ENCODE measurements around the gene B3GALNT2.

The B3GALNT2 gene

GRCh38 chr1:235533476-235534168, 29.4 kb upstream of the B3GALNT2 start:
- no peak overlapping the region for H2AFZ ChIP-seq (ENCODE audit: low read depth, low read length, severe bottlenecking)
- no peaks in the 10 kb centered on the region for H4K20me1 ChIP-seq (ENCODE audit: low read depth, low read length)
- H3K36me3 ChIP-seq (ENCODE audit: low read length): no peaks in the 10 kb centered on the region
- H3F3A ChIP-seq (ENCODE audit: insufficient read depth): no peaks in the 10 kb centered on the region
- H3K27ac ChIP-seq (ENCODE audit: low read depth, low read length): no peak overlapping the region
- no peak overlapping the region for H3K4me2 ChIP-seq (ENCODE audit: low read depth, low read length, poor library complexity, severe bottlenecking)
- H3K79me2 ChIP-seq (ENCODE audit: insufficient read depth, low read length): no peaks in the 10 kb centered on the region
- H3K9ac ChIP-seq (ENCODE audit: low read length): no peak overlapping the region
- no peaks in the 10 kb centered on the region for H3K9me2 ChIP-seq (replicated peaks; ENCODE audit: insufficient read depth, low read length)
- H3K27me3 ChIP-seq (ENCODE audit: low read length): no peaks in the 10 kb centered on the region
- no peak for TF ChIP-seq EZH2phosphoT487 (conservative IDR thresholded peaks at IDR 0.05; ENCODE audit: low read length)
- no peak for TF ChIP-seq CTCF (IDR thresholded peaks at IDR 0.05; ENCODE audit: insufficient read depth, low read length, poor library complexity, severe bottlenecking)
- H3K9me3 ChIP-seq (ENCODE audit: insufficient read depth, low read length): no peaks in the 10 kb centered on the region
- no peak overlapping the region for H3K4me3 ChIP-seq (ENCODE audit: insufficient read depth, low read length, poor library complexity, severe bottlenecking)

- no peaks in the 10 kb centered on the region for H3K9me2 ChIP-seq (replicated peaks; ENCODE audit: insufficient read depth, low read length)
- H3K79me2 ChIP-seq (ENCODE audit: insufficient read depth, low read length): no peaks in the 10 kb centered on the region
- no peak overlapping the region for H3K27ac ChIP-seq (ENCODE audit: low read depth, low read length)
- no peaks in the 10 kb centered on the region for H4K20me1 ChIP-seq (ENCODE audit: low read depth, low read length)
- no peak overlapping the region for H3K4me2 ChIP-seq (ENCODE audit: low read depth, low read length, poor library complexity, severe bottlenecking)
- no peak overlapping the region for H3K4me3 ChIP-seq (ENCODE audit: insufficient read depth, low read length, poor library complexity, severe bottlenecking)
- no peaks in the 10 kb centered on the region for H3K27me3 ChIP-seq (ENCODE audit: low read length)
- H3K36me3 ChIP-seq (ENCODE audit: low read length): no peaks in the 10 kb centered on the region
- H3K9me3 ChIP-seq (ENCODE audit: insufficient read depth, low read length): no peaks in the 10 kb centered on the region
- TF ChIP-seq CTCF (IDR thresholded peaks at IDR 0.05; ENCODE audit: insufficient read depth, low read length, poor library complexity, severe bottlenecking) (no peak), EZH2phosphoT487 (conservative IDR thresholded peaks at IDR 0.05; ENCODE audit: low read length) (no peak)
- H2AFZ ChIP-seq (ENCODE audit: low read depth, low read length, severe bottlenecking): no peak overlapping the region
- no peak overlapping the region for H3K9ac ChIP-seq (ENCODE audit: low read length)
- no peaks in the 10 kb centered on the region for H3F3A ChIP-seq (ENCODE audit: insufficient read depth)
These were observed 28.1 kb upstream of the B3GALNT2 start for GRCh38 chr1:235532360-235532759.

DNA sequence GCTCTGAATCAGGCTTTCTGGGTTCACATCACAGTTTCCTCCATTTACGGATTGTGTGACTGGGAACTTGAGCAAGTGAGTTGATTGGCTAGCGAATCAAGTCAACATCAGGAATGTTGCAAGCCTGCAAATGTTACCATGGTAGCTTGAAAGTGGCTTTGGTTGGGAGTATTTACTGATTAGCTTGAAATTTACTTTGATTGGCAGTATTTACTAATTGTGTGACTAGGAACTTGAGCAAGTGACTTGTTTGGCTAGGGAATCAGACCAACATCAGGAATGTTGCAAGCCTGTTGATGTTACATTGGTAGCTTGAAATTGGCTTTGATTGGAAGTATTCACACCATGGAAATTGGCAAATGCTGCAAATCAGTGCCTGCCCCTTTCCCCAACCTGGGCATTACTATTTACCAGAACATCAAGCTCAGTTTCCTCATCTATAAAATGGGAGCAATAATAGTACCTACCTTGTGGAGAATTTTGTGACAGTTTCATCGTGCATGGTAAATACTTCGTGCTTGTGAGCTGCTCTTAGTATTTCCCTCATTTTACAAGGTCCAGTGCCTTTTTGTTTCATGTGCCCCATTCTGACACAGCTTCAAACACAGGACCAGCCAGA, 23.1 kb upstream of the B3GALNT2 start:
- no peak for TF ChIP-seq EZH2phosphoT487 (conservative IDR thresholded peaks at IDR 0.05; ENCODE audit: low read length)
- TF ChIP-seq CTCF (IDR thresholded peaks at IDR 0.05; ENCODE audit: insufficient read depth, low read length, poor library complexity, severe bottlenecking): no peak
- Histone ChIP-seq H3F3A (ENCODE audit: insufficient read depth) (no peaks in the 10 kb centered on the region), H2AFZ (ENCODE audit: low read depth, low read length, severe bottlenecking) (no peak overlapping the region)

More for the DNA sequence above, 23.1 kb upstream of the B3GALNT2 start:
- no peaks in the 10 kb centered on the region for H3K79me2 ChIP-seq (ENCODE audit: insufficient read depth, low read length)
- H3K9ac ChIP-seq (ENCODE audit: low read length): no peak overlapping the region
- H3K36me3 ChIP-seq (ENCODE audit: low read length): no peaks in the 10 kb centered on the region
- no peak overlapping the region for H3K27ac ChIP-seq (ENCODE audit: low read depth, low read length)
- H3K4me3 ChIP-seq (ENCODE audit: insufficient read depth, low read length, poor library complexity, severe bottlenecking): no peak overlapping the region
- H3K9me2 ChIP-seq (replicated peaks; ENCODE audit: insufficient read depth, low read length): no peaks in the 10 kb centered on the region
- H4K20me1 ChIP-seq (ENCODE audit: low read depth, low read length): no peaks in the 10 kb centered on the region
- no peaks in the 10 kb centered on the region for H3K9me3 ChIP-seq (ENCODE audit: insufficient read depth, low read length)
- no peak overlapping the region for H3K4me2 ChIP-seq (ENCODE audit: low read depth, low read length, poor library complexity, severe bottlenecking)
- no peaks in the 10 kb centered on the region for H3K27me3 ChIP-seq (ENCODE audit: low read length)
